GM21528 (cell line): Measurements from ENCODE around the gene DPEP3.
"Not testable (repeated sequence)": the region's sequence is repeated elsewhere in the genome, so short reads cannot be mapped to it uniquely, and the experiment has no call there.

Experiments used
- ATAC-seq: cut with Tn5 transposase; IDR thresholded peaks from one replicate; pipeline ENCODE4 v1.9.1; 2021; ENCODE audit warnings: mild to moderate bottlenecking, moderate library complexity; ENCODE audit not compliant: unreplicated experiment, low FRiP score

Gene DPEP3

DNA sequence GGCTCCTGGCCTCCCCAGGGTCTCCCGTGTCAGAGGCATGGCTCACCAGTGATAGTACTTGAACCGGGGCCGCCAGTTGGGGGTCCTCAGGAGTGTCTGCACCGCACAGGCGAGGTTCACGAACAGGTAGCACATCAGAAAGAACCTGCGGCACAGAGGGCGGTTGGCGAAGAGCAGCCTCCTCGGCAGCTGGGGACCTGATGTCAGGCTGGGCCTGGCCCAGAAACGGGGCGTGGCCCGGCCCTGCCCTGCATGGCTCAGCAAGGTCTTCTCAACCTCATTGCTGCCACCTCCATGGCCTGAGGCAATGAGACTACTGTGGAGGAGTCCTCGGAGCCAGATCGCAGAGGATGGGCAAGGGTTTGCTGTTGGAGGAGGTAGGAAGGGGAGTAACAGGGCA is 32.3 kb downstream of the DPEP3 start:
- no peak for ATAC-seq

DNA sequence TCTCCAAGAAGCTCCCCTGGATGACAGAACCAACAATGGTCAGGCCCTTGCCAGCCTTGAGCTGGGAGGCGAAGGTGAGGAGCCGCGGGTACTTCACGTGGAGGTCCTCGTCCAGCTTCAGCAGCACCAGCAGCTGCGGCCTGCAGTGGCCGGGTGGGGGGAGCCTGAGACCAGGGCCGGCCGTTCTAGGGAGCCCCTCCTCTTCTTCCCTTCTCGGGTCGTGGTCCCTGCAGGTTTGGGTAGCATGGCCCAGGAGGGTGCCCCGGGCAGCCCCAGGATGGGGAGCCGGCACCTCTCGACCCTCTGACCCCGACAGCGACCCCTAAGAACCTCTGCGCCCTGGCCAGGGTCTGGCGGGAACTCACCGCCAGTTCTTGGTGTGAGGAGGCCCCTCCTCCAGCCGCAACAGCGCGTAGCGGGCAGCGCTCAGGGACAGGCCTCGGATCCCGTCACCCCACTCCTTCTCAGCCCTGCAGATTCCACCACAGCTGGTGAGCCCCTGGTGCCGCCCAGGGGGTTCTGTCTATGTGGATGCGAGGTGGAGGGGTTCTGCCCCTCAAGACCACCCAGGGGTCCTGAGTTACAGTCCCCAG is 33.2 kb downstream of the DPEP3 start:
- no peak for ATAC-seq

DNA sequence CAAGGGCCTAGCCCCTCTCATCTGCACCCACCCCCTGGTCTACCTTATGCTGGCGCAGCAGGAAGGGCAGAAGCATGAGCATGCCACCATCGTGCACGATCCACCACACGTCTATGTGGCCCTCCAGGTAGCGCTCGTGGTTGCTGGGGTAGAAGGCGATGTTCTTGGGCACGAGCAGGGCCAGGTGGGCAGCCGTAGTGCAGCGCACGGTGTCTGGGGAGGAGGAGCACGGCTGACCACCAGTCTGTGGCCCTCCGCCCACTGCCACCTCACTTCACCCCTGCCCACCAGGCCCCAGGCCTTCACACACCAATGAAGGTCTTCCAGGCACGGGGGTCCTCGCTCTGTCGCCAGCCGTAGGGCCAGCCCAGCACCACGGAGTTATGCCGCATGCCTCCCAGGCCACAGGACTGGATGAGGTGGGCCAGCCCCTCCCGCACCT is 34.1 kb downstream of the DPEP3 start:
- no peak for ATAC-seq

DNA sequence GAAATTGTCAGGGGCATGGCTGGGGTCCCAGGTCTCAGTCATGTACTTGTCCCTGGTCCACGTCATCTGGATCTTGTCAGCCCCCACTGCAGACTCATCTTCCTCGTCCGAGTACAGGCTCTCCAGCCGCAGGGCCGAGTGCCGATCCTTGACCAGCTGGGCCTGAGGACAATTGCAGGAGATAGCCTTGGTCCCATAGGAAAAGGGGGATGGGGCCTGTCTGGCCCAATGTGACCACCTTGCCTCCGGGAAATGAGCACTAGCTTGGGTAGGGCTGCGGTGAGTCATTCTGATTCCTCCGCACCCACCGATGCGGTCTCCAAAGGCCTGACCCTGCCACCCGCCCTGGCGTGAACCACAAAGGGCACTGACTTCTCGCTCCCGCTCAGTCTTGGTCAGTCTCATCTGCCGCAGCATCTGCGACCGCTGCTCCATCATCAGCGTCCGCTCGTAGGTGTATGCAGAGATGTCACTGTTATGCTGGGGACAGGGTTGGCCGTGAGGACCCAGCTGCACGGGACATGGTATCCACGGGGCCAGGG is 34.8 kb downstream of the DPEP3 start:
- no peak for ATAC-seq

DNA sequence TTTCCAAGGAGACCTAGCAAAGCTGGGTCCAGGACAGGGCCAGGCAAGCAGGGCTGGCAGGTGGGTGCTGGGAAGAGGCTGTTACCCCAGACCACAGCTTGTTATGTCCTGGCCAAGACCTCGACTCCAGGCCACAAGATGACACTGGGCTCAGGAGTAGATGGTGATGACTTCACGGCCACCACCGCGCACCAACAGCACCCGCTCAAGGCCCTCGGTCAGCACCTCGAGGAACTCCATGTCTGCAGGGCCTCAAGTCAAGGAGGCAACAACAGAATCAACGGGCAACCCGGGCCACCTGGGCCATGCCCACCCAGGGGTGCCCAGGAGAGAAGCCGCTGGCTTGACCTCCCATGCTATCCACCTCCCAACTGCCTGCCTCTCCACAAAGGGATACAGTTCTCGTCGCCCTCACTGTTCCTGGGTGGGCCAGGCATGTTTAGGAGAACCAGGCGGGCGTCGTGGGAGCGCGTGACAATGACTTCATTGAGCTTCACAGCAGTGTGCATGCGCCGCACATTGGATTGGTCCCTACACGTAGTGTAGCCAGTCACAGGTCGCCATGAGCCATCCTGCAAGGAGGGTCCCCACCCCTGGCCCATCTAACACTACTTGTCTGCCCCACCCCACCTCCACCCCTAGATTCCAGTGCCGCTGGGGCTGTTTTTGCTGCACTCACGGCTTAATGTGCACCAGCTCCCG is 35.5 kb downstream of the DPEP3 start:
- ATAC-seq = no peak

DNA sequence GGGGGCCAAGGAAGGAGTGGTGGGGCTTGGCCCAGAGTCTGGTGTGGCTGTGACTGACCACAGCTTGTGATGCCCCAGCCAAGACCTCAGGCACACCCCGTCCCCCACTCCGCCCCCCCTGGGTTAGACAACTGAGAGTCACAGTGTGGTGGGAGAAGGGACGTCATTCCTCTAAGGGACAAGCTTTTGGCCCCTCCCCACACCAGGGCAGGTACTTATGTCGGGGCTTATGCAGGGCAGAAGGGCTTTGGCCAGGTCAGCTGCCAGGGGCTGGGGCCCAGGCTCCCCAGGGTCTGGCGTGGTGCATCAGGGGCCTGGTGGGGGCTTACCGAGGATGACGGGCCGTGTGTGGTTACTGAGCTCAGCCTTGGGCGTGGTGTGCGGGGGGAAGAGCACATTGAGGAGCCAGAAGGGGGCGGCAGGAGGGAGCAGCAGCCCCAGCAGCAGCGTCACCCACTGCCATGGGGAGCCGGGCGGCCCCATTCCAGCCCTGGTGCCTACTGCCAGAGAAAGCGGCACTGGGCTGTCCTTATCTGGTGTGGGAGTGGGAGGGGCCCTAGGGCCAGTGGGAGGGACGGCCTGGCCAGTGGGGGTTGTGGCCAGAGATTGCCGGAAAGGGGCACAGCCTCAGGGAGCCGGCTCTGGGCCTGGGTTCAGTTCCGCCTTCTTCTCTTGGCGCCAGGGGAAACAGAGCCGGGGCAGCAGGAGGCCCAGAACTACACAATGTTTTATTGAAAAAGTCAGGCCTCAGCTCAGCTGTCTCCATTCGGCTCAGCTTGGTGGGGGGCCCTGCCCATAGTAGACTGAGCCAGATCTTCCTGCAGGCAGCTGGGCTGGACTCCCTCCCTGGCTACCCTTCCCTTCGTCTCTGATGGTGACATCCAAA is 36.4 kb downstream of the DPEP3 start, which contains the start of gene LCAT:
LCAT (minus strand) TSS at position 502 of the 886 bp plus-strand sequence; CDS start at position 483, 19 bp downstream.
- no peak for ATAC-seq

DNA sequence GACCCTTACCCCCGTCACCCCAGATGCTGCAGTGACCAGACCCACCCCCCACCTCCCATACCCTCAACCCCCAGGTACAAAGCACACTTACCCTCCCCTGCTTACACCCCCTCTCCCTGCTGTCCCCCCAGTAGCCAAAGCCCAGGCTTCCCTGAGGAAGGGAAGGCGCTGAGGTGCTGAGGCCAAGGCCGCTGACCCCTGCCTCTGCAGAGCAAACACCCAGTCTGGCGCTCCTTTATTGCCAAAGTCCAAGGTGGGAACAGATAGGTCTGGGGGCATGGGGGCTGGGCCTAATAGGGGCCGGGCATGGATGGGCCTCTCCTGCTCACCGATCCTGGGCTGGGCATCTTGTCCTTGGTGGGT is 37.1 kb downstream of the DPEP3 start:
- no peak for ATAC-seq

DNA sequence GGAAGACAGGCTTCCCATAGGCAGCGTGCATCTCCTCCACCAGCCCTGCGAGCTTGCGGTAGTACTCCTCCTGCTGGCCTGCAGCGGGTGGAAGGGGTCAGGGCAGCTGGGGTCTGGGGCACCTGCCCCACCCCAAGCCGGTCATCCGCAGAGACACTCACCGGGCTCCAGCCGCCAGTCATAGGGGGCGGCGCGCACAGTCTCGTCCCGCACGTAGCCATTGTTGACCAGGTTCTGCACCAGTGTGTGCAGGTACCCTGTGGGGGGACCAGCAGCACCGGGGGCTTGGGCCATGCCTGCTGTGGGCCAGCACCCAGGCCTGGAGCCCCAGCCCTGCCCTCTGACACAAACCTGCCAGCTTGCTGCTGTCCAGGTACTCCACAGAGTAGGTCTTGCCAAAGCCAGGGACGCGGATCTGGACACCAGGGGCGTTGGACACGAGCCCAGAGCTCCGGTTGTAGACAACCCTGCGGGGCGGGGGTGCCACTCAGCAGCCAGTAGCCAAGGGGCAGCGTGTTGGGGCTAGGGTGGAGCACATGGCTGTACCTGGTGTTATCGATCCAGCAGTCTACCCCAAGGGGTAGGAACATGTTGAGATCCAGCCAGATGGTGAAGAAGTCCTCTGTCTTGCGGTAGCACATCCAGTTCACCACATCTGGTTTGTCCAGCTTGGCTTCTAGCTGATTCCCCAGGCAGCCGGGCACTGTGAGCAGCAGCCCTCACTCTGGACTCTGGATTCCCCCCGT is 37.6 kb downstream of the DPEP3 start:
- no peak for ATAC-seq

DNA sequence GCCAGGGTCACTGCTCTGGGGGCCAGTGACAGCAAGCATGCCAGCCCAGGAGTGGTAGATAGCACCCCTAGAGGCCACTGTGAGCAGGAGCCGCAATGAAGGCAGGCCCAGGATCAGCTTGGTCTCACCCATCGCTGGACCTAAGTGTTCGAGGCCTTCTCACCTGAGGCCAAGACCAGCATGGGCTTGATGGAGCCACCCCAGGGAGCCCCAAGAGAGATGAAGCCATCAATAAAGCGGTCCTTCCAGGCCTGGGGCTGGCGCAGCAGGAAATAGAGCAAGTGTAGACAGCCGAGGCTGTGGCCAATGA is 38.1 kb downstream of the DPEP3 start:
- ATAC-seq = no peak

DNA sequence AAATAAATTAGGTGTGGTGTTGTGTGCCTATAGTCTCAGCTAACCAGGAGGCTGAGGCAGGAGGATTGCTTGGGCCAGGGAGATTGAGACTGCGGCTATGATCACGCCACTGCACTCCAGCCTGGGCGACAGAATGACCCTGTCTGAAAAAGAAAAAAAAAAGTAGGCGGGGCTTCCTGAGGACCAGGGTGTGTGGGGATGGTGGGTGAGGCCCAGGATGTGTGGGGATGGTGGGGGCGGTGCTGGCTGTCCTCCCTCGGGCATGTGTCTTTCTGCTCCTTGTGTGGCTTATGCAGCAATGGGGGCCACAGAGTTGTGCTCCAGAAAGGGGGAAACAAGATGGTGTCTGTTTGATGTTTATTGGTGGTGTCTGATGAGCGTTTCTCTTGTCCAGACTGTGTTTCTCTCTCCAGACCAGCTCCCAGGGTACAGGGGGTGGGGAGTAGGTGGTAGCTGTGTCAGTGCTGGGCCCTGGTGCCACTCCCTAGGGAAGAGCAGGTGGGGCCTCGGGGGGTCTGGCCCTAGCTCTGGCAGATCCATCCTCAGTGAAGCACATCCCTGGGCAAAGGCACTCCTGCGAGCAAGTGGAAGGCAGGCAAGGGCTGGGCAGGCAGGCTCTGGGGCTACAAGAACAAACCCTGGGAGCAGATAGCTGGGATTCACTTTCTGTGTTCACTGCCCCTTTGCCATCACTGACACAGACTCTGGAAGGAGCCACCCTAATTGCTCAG is 38.7 kb downstream of the DPEP3 start:
- ATAC-seq = no peak

DNA sequence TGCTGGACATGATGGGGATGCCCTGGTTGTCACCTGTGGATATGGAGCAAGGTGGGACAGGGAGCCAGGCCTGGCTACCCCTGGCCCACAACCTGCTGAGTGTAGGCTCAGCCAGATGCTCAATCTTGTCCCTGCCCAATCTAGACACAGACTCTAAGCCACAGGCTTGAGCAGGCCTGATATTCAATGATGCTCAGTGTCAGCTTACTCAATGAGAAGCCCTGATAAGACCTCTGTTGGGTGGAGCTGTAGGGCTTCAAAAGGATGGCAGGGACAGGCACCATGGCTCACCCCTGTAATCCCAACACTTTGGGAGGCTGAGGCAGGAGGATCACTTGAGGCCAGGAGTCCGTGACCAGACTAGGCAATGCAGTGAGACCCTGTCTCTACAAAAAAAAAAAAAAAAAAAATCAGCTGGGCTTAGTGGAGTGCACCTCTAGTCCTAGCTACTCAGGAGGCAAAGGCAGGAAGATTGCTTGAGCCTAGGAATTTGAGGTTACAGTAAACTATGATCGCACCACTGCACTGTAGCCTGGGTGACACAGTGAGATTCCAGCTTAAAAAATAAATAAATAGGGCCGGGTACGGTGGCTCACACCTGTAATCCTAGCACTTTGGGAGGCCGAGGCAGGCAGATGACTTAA is 39.7 kb downstream of the DPEP3 start:
- ATAC-seq = no peak

DNA sequence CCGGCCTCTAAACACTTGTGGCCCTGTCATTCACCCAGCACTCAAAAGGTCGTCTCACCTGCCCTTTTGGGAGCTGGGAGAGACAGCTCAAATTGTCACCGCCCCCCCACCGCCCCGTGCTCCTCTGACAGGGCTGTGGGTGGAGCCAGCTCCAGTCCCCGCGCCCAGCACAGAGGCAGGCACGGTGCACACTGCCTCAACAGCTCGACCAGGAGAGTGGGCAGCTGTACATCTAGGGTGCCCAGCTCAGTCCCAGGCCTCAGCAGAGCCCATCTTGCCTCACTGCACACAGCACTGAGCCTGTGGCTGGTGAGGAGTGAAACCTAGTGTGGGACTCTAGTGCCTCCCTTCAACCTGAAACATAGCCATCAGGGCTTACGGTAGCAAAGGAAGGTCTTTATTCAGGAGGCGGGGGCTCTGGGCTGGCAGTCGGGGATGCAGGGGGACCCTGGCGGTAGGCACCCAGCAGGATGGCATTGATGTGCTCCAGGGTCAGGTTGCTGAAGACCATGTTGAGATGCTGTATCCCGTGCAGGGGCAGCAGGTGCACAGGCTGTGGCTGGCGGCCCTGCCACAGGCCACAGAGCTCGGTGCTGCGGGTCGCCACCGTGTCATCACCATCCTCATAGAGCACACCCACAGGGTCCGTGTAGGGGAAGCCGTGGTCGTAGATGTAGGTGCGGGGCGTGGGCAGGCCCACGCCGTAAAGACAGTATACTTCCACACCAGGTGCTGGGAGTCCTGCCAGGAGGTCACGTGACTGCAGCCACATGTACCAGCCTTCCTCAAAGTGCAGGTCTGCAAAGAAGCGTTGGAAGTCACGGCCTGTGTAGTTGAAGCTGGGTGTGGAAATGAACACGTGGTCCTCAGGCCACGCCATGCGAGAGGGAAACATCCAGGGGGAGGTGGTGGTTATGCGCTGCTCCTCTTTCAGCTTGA is 40.5 kb downstream of the DPEP3 start:
- no peak for ATAC-seq

DNA sequence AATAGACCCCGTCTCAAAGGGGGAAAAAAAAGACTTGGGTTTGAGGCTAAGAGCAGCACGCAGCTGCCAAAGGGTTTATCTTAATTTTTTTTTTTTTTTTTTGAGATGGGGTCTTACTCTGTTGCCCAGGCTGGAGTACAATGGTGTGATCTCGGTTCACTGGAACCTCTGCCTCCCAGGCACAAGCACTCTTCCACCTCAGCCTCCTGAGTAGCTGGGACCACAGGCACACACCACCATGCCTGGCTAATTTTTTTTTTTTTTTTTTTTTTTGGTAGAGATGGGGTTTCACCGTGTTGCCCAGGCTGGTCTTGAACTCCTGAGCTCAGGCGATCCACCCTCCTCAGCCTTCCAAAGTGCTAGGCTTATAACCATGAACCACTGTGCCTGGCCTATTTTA is 42.6 kb downstream of the DPEP3 start:
- ATAC-seq = not testable (repeated sequence)

DNA sequence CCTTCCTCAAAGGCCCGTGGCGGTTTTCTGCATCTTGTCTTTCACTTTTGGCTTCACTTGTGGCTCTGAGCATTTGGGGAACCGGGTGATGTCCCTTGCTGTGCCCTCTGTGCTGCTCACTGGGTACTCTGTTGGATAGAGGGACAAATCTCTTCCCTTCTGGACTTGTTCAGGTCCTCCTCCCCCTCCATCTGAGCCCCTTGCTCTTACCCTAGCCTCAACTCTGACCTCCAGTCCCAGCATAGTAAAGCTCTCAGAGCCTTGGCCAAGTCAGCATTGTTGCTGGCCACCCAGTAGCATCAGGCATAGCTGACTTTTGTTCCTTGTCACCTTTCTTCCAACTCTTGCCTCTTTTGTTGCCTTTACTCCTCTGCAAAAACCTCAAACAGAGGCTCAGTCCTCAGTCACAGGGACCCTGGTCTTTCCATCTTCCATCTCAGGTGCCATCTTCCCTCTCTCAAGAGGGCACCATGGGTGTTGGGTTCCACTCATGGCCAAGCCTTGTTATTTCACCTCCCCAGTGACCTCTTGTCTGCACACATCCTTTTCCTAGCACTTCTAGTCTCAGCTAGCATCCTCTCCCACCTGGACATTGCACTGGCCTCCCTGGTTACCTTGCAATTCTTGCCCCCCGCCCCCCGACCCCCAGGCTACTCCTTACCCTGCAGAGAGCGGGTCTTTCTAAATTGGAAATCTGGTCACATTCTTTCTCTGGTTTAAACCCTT is 43.3 kb downstream of the DPEP3 start:
- peak; percentile 49 for ATAC-seq

DNA sequence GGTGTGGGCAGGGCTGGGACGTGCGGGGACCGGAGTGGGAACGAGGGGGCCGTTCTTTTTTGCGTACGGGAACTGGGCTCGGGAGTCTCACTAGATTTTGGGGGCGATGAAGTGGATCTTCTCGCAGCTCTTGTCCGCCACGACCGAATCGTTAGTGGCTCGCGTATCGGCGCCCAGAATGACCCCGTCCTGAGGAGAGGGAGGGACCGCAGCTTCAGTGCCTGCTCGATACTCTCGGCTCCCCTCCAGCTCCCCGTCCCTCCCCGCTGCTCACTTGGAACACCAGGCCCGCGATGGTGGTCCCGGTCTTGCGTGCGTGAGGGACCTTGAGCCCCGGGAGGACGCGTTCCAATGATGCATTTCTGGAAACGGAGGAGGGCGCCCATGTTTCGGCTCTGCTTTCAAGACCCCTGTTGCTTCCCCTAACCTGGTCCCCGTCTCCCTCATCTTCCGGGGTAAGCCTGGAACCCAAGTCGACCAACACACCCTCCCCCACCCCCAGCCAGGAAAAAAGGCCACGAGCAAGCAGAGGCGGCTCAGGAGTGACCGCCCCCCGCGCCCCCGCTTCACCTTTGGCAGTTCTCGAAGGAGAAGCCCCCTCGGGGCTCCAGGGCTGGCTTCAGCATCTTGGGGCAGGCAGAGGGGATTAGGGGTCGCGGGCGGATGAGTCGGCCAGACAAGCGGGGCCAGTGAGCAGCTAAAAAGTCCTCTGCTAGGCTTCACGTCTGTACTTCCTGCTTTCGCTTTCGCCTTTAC is 44.0 kb downstream of the DPEP3 start, which contains the start of gene PSMB10:
PSMB10 (minus strand) TSS at position 727 of the 756 bp plus-strand sequence; CDS start at position 626, 101 bp downstream.
- peak; percentile 2 for ATAC-seq

DNA sequence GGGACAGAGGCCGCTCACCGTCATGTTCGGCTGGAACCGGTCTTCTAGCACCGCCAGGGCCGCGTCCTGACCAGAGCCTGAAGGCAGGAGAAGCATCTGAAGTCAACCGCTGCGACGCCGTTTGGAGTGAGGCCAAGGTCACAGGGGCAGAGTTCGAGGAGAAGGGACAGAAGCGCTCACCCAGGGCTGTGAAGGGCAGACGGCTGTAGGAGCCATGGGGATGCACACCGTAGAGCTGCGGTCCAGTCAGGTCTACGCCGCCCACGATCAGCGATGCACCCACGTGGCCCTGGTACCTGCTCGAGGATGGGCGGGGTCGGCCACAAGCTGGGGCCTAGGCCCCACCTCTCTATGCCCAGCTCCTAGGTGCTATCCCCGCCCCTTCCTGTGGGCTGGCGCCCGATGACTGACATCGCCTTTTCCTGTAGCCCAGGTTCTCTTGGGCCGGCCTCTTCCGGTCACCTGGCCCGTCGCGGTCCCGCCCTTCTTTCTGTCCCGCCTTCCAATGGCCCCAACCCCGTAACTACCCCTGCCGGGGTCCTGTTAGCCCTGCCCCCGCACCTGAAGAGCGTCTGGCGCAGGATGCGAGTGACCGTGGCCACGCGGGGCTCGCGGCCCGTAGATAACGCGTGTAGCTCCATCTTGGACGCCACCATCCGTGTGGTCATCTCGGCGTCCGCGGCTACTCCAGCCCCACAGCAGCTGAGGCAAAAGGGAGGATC is 44.7 kb downstream of the DPEP3 start:
- ATAC-seq = peak; percentile 82
